ENCODE results near the gene LRRC36.

The LRRC36 gene

GRCh38 chr16:67296420-67296819 is 30.2 kb upstream of the LRRC36 start:
- no peak for DNase-seq

GRCh38 chr16:67298277-67298676 is 28.3 kb upstream of the LRRC36 start:
- DNase-seq: no peak

- no peak for DNase-seq
These were observed 27.3 kb upstream of the LRRC36 start for GRCh38 chr16:67299269-67299668.

GRCh38 chr16:67301080-67301782 is 25.4 kb upstream of the LRRC36 start:
- no peak for DNase-seq

- no peak for DNase-seq
These were observed 24.5 kb upstream of the LRRC36 start for GRCh38 chr16:67302076-67302475.

GRCh38 chr16:67302970-67303369 is 23.6 kb upstream of the LRRC36 start:
- no peak for DNase-seq

GRCh38 chr16:67304020-67304419 is 22.6 kb upstream of the LRRC36 start:
- no peak for DNase-seq

GRCh38 chr16:67305216-67306071 is 21.2 kb upstream of the LRRC36 start:
- no peak for DNase-seq

- DNase-seq: no peak
These were observed 16.1 kb upstream of the LRRC36 start for GRCh38 chr16:67310561-67310960.

- no peak for DNase-seq
These were observed 14.8 kb upstream of the LRRC36 start for GRCh38 chr16:67311607-67312488.

GRCh38 chr16:67312719-67313118 is 13.9 kb upstream of the LRRC36 start:
- DNase-seq: no peak

- DNase-seq: no peak
These were observed 8.8 kb upstream of the LRRC36 start for GRCh38 chr16:67317853-67318252.

- no peak for DNase-seq
These were observed 522 bp upstream of the LRRC36 start for GRCh38 chr16:67326115-67326471.

GRCh38 chr16:67327743-67328142 is 1.1 kb downstream of the LRRC36 start:
- DNase-seq: no peak

GRCh38 chr16:67329901-67330300 is 3.3 kb downstream of the LRRC36 start:
- no peak for DNase-seq

GRCh38 chr16:67333315-67333714 is 6.7 kb downstream of the LRRC36 start:
- DNase-seq: no peak

- DNase-seq: no peak
These were observed 9.5 kb downstream of the LRRC36 start for GRCh38 chr16:67336116-67336515.

GRCh38 chr16:67336648-67337047 is 10.0 kb downstream of the LRRC36 start:
- DNase-seq: no peak

- DNase-seq: no peak
These were observed 12.8 kb downstream of the LRRC36 start for GRCh38 chr16:67339453-67339852.

GRCh38 chr16:67341250-67341649 is 14.6 kb downstream of the LRRC36 start:
- no peak for DNase-seq

- DNase-seq: no peak
These were observed 16.0 kb downstream of the LRRC36 start for GRCh38 chr16:67342616-67343015.

- DNase-seq: no peak
These were observed 18.8 kb downstream of the LRRC36 start for GRCh38 chr16:67345401-67345800.

GRCh38 chr16:67346341-67346740 is 19.7 kb downstream of the LRRC36 start:
- DNase-seq: no peak
